Renal pelvis (tissue), 12 donors: Measurements from ENCODE around the gene COL4A3. TPM values are rescaled to one million over a fixed set of nuclear protein-coding genes. Genes with fewer than 3 reads are reported as not detected.

ENCODE experiments used
- DNase-seq: peaks from one replicate; pipeline ENCODE4 v3.0.0-alpha.2; 2013
- long read RNA-seq, 16 experiments: transcript quantifications; one replicate each; lab custom pipeline, GENCODE V29; 2026
- polyA plus RNA-seq, 3 donors: library from polyadenylated mRNA; unstranded; fragments of 120-200 nt; gene quantifications; one replicate each; pipeline ENCODE4 v1.2.1, GENCODE V29; 2013; ENCODE audit not compliant: insufficient read length in 3 of 3

The COL4A3 gene
- 10 to 100 TPM; 33.6 to 88.8 (median 70.7) TPM for polyA plus RNA-seq
- long read RNA-seq, donor 1, result 0 reads
- long read RNA-seq, donor 2, full-length matches to known transcripts, result 1 of 13 reads
- long read RNA-seq, donor 2, partial matches to known transcripts, result 12 of 13 reads
- long read RNA-seq, donor 2, other reads (novel, unspliced or antisense), result 0 of 13 reads
- long read RNA-seq, donor 3, partial matches to known transcripts, result 13 of 13 reads
- long read RNA-seq, donor 3, other reads (novel, unspliced or antisense), result 0 of 13 reads
- long read RNA-seq, donor 4, result 0 reads
- long read RNA-seq, donor 5, partial matches to known transcripts, result 6 of 6 reads
- long read RNA-seq, donor 5, other reads (novel, unspliced or antisense), result 0 of 6 reads
- long read RNA-seq, donor 6, full-length matches to known transcripts, result 2 of 17 reads
- long read RNA-seq, donor 6, partial matches to known transcripts, result 15 of 17 reads
- long read RNA-seq, donor 6, other reads (novel, unspliced or antisense), result 0 of 17 reads
- long read RNA-seq, donor 7, partial matches to known transcripts, result 9 of 9 reads
- long read RNA-seq, donor 7, other reads (novel, unspliced or antisense), result 0 of 9 reads
- long read RNA-seq, donor 8, result 0 reads
- long read RNA-seq, donor 9, full-length matches to known transcripts, result 1 of 30 reads
- long read RNA-seq, donor 9, partial matches to known transcripts, result 29 of 30 reads
- long read RNA-seq, donor 9, other reads (novel, unspliced or antisense), result 0 of 30 reads
- long read RNA-seq, donor 10, result 0 reads
- long read RNA-seq, donor 11, full-length matches to known transcripts, result 1 of 14 reads
- long read RNA-seq, donor 11, partial matches to known transcripts, result 13 of 14 reads
- long read RNA-seq, donor 11, other reads (novel, unspliced or antisense), result 0 of 14 reads
- long read RNA-seq, donor 12, partial matches to known transcripts, result 27 of 27 reads
- long read RNA-seq, donor 12, other reads (novel, unspliced or antisense), result 0 of 27 reads
- long read RNA-seq, donor 13, partial matches to known transcripts, result 47 of 47 reads
- long read RNA-seq, donor 13, other reads (novel, unspliced or antisense), result 0 of 47 reads
- long read RNA-seq, donor 14, result 0 reads
- long read RNA-seq, donor 15, full-length matches to known transcripts, result 1 of 1 reads
- long read RNA-seq, donor 15, partial matches to known transcripts, result 0 of 1 reads
- long read RNA-seq, donor 15, other reads (novel, unspliced or antisense), result 0 of 1 reads
- long read RNA-seq, donor 16, partial matches to known transcripts, result 14 of 14 reads
- long read RNA-seq, donor 16, other reads (novel, unspliced or antisense), result 0 of 14 reads

- DNase-seq, result peak; percentile 33
These were observed at the start of gene COL4A3, which contains the start of gene COL4A4 for GRCh38 chr2:227163998-227164762. Gene COL4A3, plus strand, starts transcription at chr2:227164624. Its CDS starts 103 bp downstream, at chr2:227164727. Gene COL4A4, minus strand, starts transcription at chr2:227164205. Its CDS starts 16,722 bp downstream, at chr2:227147483.

- no peak for DNase-seq
These were observed 48.7 kb upstream of the COL4A3 start for GRCh38 chr2:227115761-227116160.

GRCh38 chr2:227117027-227117426 lies 47.4 kb upstream of the COL4A3 start:
- no peak for DNase-seq

- no peak for DNase-seq
These were observed 46.6 kb upstream of the COL4A3 start for GRCh38 chr2:227117852-227118251.

GRCh38 chr2:227118353-227118752 lies 46.1 kb upstream of the COL4A3 start:
- DNase-seq, result no peak

- DNase-seq, result no peak
These were observed 40.7 kb upstream of the COL4A3 start for GRCh38 chr2:227123697-227124096.

GRCh38 chr2:227124811-227125210 lies 39.6 kb upstream of the COL4A3 start:
- peak; percentile 27 for DNase-seq

- no peak for DNase-seq
These were observed 38.9 kb upstream of the COL4A3 start for GRCh38 chr2:227125506-227125905.

GRCh38 chr2:227127201-227127600 lies 37.2 kb upstream of the COL4A3 start:
- DNase-seq, result no peak

GRCh38 chr2:227130636-227131035 lies 33.8 kb upstream of the COL4A3 start:
- no peak for DNase-seq

- no peak for DNase-seq
These were observed 31.4 kb upstream of the COL4A3 start for GRCh38 chr2:227132986-227133385.

GRCh38 chr2:227134591-227134990 lies 29.8 kb upstream of the COL4A3 start:
- DNase-seq, result no peak

- DNase-seq, result no peak
These were observed 23.1 kb upstream of the COL4A3 start for GRCh38 chr2:227141301-227141700.

- DNase-seq, result no peak
These were observed 20.5 kb upstream of the COL4A3 start for GRCh38 chr2:227143895-227144294.

GRCh38 chr2:227146456-227146855 lies 18.0 kb upstream of the COL4A3 start:
- no peak for DNase-seq

GRCh38 chr2:227147023-227147422 lies 17.4 kb upstream of the COL4A3 start:
- no peak for DNase-seq

GRCh38 chr2:227148106-227148505 lies 16.3 kb upstream of the COL4A3 start:
- no peak for DNase-seq

GRCh38 chr2:227150222-227150936 lies 14.0 kb upstream of the COL4A3 start:
- peak; percentile 14 for DNase-seq

GRCh38 chr2:227152093-227152766 lies 12.2 kb upstream of the COL4A3 start:
- no peak for DNase-seq

- DNase-seq, result no peak
These were observed 11.1 kb upstream of the COL4A3 start for GRCh38 chr2:227153307-227153706.
